ACHN (cell line): Measurements from ENCODE around the gene MAEA.
"Not testable (repeated sequence)": the region's sequence is repeated elsewhere in the genome, so short reads cannot be mapped to it uniquely, and the experiment has no call there.

ENCODE experiments used
- DNase-seq: peaks from one replicate; pipeline ENCODE4 v3.0.0-alpha.2; 2015
- in situ Hi-C: cut with HindIII; loops from 2 replicates; pipeline ENCODE4 v1.10.0; 2017; ENCODE audit warnings: low sequenced_read_pairs, low pct_ligation_motif_present, low pct_unique_long_range_greater_than_20kb

MAEA gene

DNA sequence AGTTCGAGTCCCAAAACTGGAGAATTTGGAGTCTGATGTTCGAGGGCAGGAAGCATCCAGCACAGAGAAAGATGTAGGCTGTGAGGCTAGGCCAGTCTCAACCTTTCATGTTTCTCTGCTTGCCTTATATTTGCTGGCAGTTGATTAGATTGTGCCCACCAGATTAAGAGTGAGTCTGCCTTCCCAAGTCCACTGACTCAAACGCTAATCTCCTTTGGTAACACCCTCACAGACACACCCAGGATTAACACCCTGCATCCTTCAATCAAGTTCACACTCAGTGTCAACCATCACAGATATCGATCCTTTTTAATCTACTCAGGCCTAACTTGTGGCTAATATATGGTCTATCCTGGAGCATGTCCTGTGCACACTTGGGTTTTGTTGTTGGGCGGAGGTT is 18.0 kb upstream of the MAEA start:
- no peak for DNase-seq
- in situ Hi-C loops, result no loop called here

DNA sequence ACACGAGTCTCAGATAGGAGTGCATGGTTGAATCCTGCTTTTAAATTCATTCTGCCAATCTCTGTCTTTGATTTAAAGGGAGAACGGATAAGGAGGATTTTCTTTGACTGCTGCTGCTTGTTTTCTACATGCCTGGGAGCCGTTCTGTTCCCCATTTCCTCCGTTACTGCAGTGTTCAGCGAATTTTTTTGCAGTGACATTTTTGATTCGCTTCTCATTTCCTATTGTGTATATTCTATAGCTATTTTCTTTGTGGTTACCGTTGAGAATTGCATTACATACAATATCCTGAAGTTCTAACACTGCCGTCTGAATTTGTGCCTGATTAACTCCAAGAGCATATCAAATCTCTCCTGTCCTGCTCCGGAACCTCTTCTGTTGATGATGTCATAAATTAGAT is 14.8 kb upstream of the MAEA start:
- in situ Hi-C loops, result no loop called here
- no peak for DNase-seq

GRCh38 chr4:1276984-1277383 is 12.7 kb upstream of the MAEA start:
- DNase-seq, result no peak
- in situ Hi-C loops, result no loop called here

DNA sequence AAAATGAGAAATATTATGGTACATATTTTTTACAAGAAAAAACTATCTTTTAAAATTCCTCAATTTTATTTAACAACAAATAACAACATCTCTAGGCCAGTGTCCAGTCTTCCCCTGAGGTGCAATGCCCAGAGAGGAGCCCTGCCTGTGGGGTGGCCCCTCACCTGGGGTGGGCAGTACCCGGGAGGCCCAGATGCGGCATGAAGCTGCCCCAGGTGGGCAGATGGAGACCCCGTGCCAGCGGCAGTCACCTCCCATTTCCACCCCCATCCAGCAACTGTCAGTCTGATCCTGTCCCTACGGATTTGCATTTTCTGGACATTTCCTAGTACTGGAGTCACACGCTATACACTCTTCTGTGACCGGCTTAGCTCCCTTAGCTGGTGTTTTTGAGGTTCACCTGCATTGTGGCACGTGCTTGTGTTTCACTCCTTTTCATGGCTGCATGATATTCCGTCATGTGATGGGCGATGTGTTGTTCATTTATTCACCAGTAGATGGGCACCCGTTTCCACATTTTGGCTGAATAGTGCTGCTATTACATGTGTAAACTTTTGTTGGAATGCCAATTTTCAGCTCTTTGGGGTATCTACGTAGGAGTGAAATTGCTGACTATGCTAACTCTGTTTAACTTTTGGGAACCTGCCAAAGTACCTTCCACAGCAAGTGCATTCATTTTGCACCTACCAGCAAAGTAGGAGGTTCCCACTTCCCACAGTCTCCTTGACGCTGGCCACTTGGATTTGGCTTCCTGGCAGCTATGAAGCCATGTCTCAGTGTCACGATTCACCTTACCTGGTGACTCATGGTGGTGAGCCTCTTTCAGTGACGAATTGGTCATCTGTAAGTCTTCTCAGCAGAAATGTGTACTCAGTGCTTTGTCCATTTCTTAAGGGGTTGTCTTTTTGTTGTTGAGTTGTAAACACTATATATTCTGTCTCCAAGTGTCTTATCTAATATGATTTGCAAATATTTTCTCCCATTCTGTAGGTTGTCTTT is 11.7 kb upstream of the MAEA start:
- in situ Hi-C loops, result no loop called here
- peak; percentile 11 for DNase-seq

DNA sequence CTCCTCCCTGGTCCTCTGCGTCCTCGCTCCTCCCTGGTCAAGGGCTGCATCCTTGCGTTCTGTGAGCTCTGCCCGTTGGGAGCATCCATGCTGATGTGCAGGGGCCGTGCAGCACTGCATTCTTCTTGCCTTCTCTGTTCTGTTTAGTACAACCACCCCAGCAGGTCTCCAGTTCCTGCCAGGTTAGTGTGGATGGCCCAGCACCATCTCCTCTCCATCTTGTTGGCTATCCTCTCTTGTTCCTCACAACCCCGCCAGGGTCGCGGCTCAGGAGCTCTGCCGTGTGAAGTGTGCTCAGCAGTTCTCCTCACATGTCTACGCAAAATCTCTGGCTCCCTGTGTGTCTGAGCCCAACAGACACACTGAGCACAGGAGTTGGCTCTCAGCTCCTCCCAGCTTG is 10.4 kb upstream of the MAEA start:
- in situ Hi-C loops, result no loop called here

GRCh38 chr4:1283711-1284110 is 6.0 kb upstream of the MAEA start:
- no peak for DNase-seq
- in situ Hi-C loops, result no loop called here

More for the DNA sequence above, 10.4 kb upstream of the MAEA start:
- DNase-seq, result no peak

GRCh38 chr4:1285151-1285789 is 4.4 kb upstream of the MAEA start:
- DNase-seq, result no peak
- in situ Hi-C loops, result no loop called here

GRCh38 chr4:1285790-1286553 is 3.7 kb upstream of the MAEA start:
- in situ Hi-C loops, result no loop called here
- DNase-seq, result peak; percentile 25

DNA sequence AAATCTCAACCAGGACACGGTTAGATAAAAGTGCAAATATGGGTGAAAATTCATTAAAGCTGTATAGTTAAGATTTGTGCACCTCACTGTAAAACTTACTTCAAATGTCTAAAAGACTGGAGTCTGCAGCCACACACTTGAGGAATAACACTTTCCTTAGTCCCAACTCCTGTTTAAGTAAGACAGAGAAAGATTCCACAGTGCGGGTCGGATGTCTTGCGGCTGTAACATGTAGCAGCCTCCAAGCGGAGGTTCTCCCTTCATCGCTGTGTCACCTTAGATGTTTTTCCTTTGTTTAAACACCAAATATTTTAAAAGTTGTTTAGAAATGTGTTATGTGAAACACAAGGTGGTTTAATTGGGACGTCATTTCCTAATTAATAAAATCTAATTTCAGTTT is 905 bp upstream of the MAEA start:
- in situ Hi-C loops, result no loop called here
- no peak for DNase-seq

GRCh38 chr4:1290165-1290977 is 680 bp downstream of the MAEA start:
- in situ Hi-C loops, result no loop called here
- peak; percentile 20 for DNase-seq

- in situ Hi-C loops, result no loop called here
These were observed 1.4 kb downstream of the MAEA start for GRCh38 chr4:1291091-1291490.

GRCh38 chr4:1291996-1292702 is 2.5 kb downstream of the MAEA start:
- in situ Hi-C loops, result no loop called here
- no peak for DNase-seq

More at GRCh38 chr4:1291091-1291490, 1.4 kb downstream of the MAEA start:
- DNase-seq, result no peak

DNA sequence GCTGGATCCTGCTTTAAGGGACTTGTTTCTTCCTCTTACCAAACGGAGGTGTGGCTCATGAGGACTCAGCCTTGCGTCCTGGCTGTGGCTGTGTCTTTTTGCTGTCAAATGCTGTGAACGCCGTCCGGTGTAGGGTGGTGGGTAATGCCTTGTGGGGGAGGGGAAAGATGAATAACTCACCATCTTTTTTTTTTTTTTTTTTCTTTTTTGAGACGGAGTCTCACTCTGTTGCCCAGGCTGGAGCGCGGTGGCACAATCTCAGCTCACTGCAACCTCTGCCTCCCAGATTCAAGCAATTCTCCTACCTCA is 3.0 kb downstream of the MAEA start:
- DNase-seq, in situ Hi-C loops: not testable (repeated sequence)

DNA sequence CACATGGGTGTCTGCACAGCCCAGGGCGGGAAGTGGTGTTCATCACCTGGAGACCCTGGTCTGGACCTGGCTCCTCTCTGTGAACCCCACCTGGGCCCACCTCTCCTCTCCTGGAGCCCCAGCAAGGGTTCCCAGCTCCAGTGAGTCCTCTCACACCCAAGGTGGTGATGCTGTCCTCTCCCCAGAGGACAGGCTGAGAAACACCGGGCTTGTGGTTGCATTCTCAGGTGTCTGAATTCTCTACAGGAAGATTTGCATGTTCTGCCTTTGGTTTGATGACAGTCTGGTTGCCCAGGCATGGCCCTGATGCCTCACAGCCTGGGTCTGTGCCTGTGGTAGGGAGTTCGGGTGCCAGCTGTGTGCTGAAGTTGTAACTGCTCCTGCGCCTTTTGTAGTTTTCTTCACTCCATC is 3.8 kb downstream of the MAEA start:
- no peak for DNase-seq
- in situ Hi-C loops, result no loop called here

DNA sequence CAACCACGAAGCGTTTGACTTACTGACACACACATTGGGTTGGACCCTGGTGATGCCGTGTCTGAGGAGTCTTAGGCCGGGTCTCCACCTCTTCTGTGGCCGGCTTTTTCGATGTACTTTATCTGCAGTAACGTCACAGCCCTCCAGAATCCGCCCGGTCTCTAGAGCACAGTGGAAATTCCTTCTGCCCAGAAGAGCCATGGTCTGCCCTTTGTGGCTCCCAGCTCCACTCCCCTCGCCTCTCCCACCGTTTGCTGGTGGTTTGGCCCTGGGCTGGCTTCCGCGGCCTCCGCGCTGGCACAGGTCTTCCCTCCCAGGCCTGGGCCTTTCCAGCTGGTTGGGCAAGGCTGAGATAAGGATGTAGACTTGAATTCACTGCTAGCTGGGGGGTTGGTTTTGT is 4.3 kb downstream of the MAEA start:
- in situ Hi-C loops, result no loop called here
- DNase-seq, result no peak

- in situ Hi-C loops, result no loop called here
- DNase-seq, result no peak
These were observed 4.7 kb downstream of the MAEA start for GRCh38 chr4:1294424-1294823.

- in situ Hi-C loops, result no loop called here
- DNase-seq, result no peak
These were observed 5.2 kb downstream of the MAEA start for GRCh38 chr4:1294891-1295290.
